ENCODE measurements around the gene MEX3C.
A peak's percentile ranks its signal among the peaks of the same experiment; 100 is the strongest.

Gene MEX3C

DNA sequence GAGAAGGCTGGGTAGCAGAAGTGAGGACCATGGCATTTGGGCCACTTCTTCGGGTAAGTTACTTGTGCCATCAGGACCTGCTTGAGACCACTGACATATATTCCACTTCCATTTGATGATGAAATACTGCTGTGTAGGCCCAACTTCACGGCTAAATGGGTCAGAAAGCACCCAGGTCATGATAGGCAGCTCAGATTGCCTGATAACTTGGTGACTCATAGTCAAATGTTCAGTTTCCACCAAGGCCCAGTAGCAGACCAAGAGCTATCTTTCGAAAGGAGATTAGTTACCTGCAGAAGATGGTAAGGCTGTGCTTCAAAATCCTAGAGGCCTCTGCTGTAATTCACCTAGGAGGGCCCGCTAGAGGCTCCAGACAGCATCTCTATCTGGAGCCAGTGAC lies 31.8 kb upstream of the MEX3C start:
- CTCF ChIA-PET: no interaction called here
- POLR2A ChIA-PET: no interaction called here
- TF ChIP-seq, protein P1, sequence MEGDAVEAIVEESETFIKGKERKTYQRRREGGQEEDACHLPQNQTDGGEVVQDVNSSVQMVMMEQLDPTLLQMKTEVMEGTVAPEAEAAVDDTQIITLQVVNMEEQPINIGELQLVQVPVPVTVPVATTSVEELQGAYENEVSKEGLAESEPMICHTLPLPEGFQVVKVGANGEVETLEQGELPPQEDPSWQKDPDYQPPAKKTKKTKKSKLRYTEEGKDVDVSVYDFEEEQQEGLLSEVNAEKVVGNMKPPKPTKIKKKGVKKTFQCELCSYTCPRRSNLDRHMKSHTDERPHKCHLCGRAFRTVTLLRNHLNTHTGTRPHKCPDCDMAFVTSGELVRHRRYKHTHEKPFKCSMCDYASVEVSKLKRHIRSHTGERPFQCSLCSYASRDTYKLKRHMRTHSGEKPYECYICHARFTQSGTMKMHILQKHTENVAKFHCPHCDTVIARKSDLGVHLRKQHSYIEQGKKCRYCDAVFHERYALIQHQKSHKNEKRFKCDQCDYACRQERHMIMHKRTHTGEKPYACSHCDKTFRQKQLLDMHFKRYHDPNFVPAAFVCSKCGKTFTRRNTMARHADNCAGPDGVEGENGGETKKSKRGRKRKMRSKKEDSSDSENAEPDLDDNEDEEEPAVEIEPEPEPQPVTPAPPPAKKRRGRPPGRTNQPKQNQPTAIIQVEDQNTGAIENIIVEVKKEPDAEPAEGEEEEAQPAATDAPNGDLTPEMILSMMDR (IDR thresholded peaks at IDR 0.05; ENCODE audit: control extremely low read depth, extremely low read depth, low read depth, missing control alignments): no peak
- DNase-seq (ENCODE audit: extremely low spot score): no peak

DNA sequence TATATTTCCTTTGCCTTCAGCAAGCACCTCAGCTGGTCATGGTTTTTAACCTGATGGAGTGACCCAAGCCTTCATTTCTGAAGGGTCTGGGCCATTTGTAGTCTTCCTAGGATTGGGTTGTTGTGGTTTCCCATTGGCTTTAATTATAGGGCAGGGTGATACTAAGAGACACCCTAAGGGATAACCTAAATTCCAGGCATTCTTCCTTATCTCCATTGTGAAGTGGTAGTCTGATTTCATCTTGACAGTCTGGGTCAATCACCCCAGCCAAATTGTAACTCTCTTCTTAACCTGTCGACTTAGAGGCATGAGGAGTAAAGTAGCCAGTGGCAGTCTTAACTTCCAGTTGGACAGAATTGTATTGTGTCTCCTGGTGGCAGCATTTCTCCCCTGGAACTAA lies 30.2 kb upstream of the MEX3C start:
- no peak for DNase-seq (ENCODE audit: extremely low spot score)
- CTCF ChIA-PET: interaction anchor here (1.4 kb wide), 1 partner anchor 18 kb away, joined by 4 read pairs; no protein-coding TSS in a partner anchor
- POLR2A ChIA-PET: no interaction called here
- TF ChIP-seq, protein P1 (IDR thresholded peaks at IDR 0.05; ENCODE audit: control extremely low read depth, extremely low read depth, low read depth, missing control alignments): no peak

DNA sequence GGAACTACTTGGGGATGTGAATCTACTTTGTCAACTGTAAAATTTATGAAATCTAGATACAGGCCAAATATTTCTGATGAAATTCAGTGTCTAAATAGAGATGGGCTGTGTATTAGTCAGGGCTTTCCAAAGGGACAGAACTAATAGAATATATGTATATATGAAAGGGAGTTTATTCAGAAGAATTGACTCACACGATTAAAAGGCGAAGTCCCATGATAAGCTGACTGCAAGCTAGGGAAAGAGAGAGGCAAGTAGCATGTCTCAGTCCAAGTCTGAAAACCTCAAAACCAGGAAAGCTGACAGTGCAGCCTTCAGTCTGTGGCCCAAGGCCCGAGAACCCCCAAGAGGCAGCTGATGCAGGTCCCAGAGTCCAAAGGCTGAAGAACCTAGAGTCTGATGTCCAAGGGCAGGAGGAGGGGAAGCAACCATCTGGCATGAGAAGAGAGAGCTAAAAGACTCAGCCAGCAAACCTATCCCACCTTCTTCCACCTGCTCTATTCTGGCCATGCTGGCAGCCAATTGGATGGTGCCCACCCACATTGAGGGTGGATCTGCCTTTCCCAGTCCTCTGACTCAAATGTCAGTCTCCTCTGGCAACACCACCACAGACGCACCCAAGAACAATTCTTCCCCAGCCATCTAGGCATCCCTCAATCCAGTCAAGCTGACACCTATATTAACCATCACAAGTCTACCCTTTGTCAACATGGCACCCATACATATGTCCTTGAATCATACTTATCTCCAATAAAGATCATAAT lies 29.3 kb upstream of the MEX3C start:
- no peak for DNase-seq (ENCODE audit: extremely low spot score)
- POLR2A ChIA-PET: no interaction called here
- CTCF ChIA-PET: interaction anchor here (1.4 to 1.5 kb wide), 3 partner anchors 19 to 103 kb away, joined by 3 to 4 read pairs (median 4); no protein-coding TSS in a partner anchor
- TF ChIP-seq, protein P1 (IDR thresholded peaks at IDR 0.05; ENCODE audit: control extremely low read depth, extremely low read depth, low read depth, missing control alignments): no peak

DNA sequence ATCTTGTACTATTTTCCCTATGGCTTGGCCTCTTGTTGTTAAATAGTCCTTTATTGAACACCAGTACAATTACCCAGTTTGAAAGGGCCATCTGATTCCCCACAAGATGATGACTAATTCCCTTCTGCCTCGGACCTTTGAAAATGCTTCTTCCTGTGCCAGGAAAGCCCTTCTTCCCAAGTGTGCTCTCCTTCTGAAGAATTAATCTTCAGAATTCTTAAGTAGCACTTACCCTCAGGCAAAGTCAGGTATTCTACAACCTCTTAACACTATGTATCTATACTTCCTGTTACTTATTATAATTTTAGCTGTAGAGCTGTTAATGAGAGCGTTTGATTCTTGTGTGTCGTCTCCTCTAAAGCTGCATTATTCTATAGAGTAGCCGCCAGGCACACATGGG lies 28.6 kb upstream of the MEX3C start:
- TF ChIP-seq, protein P1 (IDR thresholded peaks at IDR 0.05; ENCODE audit: control extremely low read depth, extremely low read depth, low read depth, missing control alignments): no peak
- CTCF ChIA-PET: interaction anchor here (1.0 to 1.5 kb wide), 4 partner anchors 9 to 104 kb away, joined by 3 to 4 read pairs (median 4); no protein-coding TSS in a partner anchor

DNA sequence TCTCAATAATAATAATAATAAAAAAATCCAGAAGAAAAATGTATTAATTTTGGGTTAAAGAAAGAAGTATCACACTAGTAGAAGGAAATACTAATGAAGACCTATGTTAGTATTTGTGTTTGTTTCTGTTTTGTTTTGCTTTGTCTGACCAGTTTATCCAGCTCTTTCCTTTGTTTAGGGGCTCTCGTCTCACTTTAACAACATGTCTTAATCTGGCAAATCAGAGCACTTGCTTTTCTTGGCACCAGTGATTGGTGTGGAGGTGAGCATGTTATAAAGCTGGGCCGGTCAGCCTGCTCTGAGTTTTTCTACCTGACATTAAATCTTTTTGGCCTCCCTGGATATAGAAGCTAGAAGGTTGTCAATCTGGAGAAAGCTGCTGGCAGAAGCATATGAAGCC lies 15.1 kb upstream of the MEX3C start:
- no peak for DNase-seq (ENCODE audit: extremely low spot score)
- POLR2A ChIA-PET: interaction anchor here (1.4 kb wide), 1 partner anchor 15 kb away, joined by 4 read pairs; no protein-coding TSS in a partner anchor
- CTCF ChIA-PET: interaction anchor here (1.3 kb wide), 1 partner anchor 8 kb away, joined by 6 read pairs; no protein-coding TSS in a partner anchor
- TF ChIP-seq, protein P1 (IDR thresholded peaks at IDR 0.05; ENCODE audit: control extremely low read depth, extremely low read depth, low read depth, missing control alignments): no peak

More for the DNA sequence above, 28.6 kb upstream of the MEX3C start:
- POLR2A ChIA-PET: no interaction called here
- no peak for DNase-seq (ENCODE audit: extremely low spot score)

DNA sequence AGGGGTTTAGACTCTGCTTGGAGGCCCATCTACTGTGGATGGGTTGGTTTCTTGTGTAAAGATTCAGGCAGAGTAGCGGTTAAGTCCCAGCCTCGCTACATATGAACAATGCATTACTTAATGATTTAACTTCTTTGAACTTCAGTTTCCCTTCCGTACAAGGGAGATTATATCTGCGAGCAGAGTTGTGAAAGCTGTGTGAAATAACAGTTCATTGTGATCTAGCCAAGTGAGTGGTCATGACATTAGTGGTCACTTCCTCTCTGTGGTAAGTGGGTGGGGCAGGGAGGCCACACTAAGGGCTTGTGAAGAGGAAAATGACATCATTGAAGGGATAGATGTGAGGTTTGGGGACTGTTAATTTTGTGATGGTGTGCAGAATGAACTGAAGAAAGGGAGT lies 14.1 kb upstream of the MEX3C start:
- peak; percentile 53 for DNase-seq (ENCODE audit: extremely low spot score)
- ChIA-PET CTCF (no interaction called here), POLR2A (interaction anchor here (1.4 kb wide), 1 partner anchor 13 kb away, joined by 4 read pairs; no protein-coding TSS in a partner anchor)
- TF ChIP-seq, protein P1 (IDR thresholded peaks at IDR 0.05; ENCODE audit: control extremely low read depth, extremely low read depth, low read depth, missing control alignments): no peak
